ENCODE data around the gene WDR18. TPM values are rescaled to one million over a fixed set of nuclear protein-coding genes. Genes with fewer than 3 reads are reported as not detected.

The WDR18 gene
- total RNA-seq, 2 donors from 2014 or later, result 68.6 to 85.6 TPM

DNA sequence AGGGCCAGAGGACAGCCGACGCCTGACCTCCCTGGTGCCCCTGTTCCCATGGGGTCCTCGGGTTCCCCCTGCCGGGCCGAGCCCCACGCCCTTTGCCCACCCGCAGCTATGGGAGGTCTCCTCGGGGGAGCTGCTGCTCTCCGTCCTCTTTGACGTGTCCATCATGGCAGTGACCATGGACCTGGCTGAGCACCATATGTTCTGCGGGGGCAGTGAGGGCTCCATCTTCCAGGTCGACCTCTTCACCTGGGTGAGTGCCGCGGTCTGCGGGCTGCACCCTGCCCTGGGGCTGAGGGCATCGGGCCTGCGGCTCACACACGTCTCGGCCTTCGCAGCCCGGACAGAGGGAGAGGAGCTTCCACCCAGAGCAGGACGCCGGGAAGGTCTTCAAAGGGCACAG, 6.6 kb downstream of the WDR18 start:
- Histone ChIP-seq H3K9me3 (ENCODE audit: control insufficient read depth, low read length) (no peaks in the 10 kb centered on the region), H3K36me3 (ENCODE audit: control insufficient read depth, insufficient read depth, low read length) (peaks cover 34% of the 10 kb centered on the region), H3K4me3 (ENCODE audit: low read length) (no peak overlapping the region), H3K27me3 (ENCODE audit: control insufficient read depth, insufficient read depth, low read length, poor library complexity, severe bottlenecking) (no peaks in the 10 kb centered on the region), H3K9ac (ENCODE audit: extremely low read depth, low read length, poor library complexity, severe bottlenecking) (no peak overlapping the region), H3K27ac (ENCODE audit: low read depth, low read length) (no peak overlapping the region), H3K4me1 (ENCODE audit: control insufficient read depth, insufficient read depth, low read length) (no peaks in the 10 kb centered on the region)
- peaks cover 26% of the 10 kb centered on the region for H3K36me3 Mint-ChIP-seq (ENCODE audit: low read depth)
- H3K27ac Mint-ChIP-seq, result no peak overlapping the region
- TF ChIP-seq, protein P1, sequence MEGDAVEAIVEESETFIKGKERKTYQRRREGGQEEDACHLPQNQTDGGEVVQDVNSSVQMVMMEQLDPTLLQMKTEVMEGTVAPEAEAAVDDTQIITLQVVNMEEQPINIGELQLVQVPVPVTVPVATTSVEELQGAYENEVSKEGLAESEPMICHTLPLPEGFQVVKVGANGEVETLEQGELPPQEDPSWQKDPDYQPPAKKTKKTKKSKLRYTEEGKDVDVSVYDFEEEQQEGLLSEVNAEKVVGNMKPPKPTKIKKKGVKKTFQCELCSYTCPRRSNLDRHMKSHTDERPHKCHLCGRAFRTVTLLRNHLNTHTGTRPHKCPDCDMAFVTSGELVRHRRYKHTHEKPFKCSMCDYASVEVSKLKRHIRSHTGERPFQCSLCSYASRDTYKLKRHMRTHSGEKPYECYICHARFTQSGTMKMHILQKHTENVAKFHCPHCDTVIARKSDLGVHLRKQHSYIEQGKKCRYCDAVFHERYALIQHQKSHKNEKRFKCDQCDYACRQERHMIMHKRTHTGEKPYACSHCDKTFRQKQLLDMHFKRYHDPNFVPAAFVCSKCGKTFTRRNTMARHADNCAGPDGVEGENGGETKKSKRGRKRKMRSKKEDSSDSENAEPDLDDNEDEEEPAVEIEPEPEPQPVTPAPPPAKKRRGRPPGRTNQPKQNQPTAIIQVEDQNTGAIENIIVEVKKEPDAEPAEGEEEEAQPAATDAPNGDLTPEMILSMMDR (conservative IDR thresholded peaks at IDR 0.05), result no peak
- no peaks in the 10 kb centered on the region for H3K4me1 Mint-ChIP-seq
- DNase-seq, result no peak
- WGBS, 2 experiments (ENCODE audit: insufficient coverage in 1 of 2, insufficient read length in 1 of 2), result 91 to 98% methylated on average over 17 to 23 of the region's 23 CpGs
- peaks cover 2% of the 10 kb centered on the region for H3K27me3 Mint-ChIP-seq (ENCODE audit: insufficient read depth)
- H3K4me3 Mint-ChIP-seq, result no peak overlapping the region
- no peaks in the 10 kb centered on the region for H3K9me3 Mint-ChIP-seq

DNA sequence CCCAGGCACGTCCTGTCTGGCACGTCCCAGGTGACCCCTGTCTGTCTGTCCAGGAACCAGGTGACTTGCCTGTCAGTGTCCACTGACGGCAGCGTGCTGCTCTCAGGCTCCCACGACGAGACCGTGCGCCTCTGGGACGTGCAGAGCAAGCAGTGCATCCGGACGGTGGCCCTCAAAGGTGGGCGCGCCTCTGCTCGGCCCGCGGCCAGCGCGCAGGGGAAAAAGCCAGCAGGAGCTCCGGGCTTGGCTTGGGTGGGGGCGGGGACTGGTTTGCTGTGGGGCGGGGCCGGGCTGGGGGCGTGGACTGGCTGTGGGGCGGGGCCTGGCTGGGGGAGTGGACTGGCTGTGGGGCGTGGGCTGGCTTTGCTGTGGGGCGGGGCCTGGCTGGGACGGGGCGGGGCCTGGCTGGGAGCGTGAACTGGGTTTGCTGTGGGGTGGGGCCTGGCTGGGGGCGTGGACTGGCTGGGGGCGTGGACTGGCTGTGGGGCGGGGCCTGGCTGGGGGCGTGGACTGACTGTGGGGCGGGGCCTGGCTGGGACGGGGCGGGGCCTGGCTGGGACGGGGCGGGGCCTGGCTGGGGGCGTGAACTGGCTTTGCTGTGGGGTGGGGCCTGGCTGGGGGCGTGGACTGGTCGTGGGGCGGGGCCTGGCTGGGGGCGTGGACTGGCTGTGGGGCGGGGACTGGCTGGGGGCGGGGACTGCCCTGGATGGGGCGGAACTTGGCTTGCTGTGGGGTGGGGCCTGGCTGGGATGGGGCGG, 7.2 kb downstream of the WDR18 start:
- H3K9ac ChIP-seq (ENCODE audit: extremely low read depth, low read length, poor library complexity, severe bottlenecking), result no peak overlapping the region
- H3K9me3 ChIP-seq (ENCODE audit: control insufficient read depth, low read length), result no peaks in the 10 kb centered on the region
- peak; percentile 97 for DNase-seq
- H3K9me3 Mint-ChIP-seq, result no peaks in the 10 kb centered on the region
- peaks cover 4% of the 10 kb centered on the region for H3K27me3 ChIP-seq (ENCODE audit: control insufficient read depth, insufficient read depth, low read length, poor library complexity, severe bottlenecking)
- H3K4me3 Mint-ChIP-seq, result no peak overlapping the region
- TF ChIP-seq, protein P1 (conservative IDR thresholded peaks at IDR 0.05), result no peak
- no peaks in the 10 kb centered on the region for H3K4me1 ChIP-seq (ENCODE audit: control insufficient read depth, insufficient read depth, low read length)
- H3K27ac Mint-ChIP-seq, result no peak overlapping the region
- peaks cover 33% of the 10 kb centered on the region for H3K36me3 ChIP-seq (ENCODE audit: control insufficient read depth, insufficient read depth, low read length)
- H3K36me3 Mint-ChIP-seq (ENCODE audit: low read depth), result peaks cover 25% of the 10 kb centered on the region
- no peak overlapping the region for H3K4me3 ChIP-seq (ENCODE audit: low read length)
- peaks cover under 1% of the 10 kb centered on the region for H3K4me1 Mint-ChIP-seq
- peaks cover 6% of the 10 kb centered on the region for H3K27me3 Mint-ChIP-seq (ENCODE audit: insufficient read depth)
- WGBS, 2 experiments (ENCODE audit: insufficient coverage in 1 of 2, insufficient read length in 1 of 2), result 86% methylated on average over 14 to 34 of the region's 47 CpGs
- no peak overlapping the region for H3K27ac ChIP-seq (ENCODE audit: low read depth, low read length)

DNA sequence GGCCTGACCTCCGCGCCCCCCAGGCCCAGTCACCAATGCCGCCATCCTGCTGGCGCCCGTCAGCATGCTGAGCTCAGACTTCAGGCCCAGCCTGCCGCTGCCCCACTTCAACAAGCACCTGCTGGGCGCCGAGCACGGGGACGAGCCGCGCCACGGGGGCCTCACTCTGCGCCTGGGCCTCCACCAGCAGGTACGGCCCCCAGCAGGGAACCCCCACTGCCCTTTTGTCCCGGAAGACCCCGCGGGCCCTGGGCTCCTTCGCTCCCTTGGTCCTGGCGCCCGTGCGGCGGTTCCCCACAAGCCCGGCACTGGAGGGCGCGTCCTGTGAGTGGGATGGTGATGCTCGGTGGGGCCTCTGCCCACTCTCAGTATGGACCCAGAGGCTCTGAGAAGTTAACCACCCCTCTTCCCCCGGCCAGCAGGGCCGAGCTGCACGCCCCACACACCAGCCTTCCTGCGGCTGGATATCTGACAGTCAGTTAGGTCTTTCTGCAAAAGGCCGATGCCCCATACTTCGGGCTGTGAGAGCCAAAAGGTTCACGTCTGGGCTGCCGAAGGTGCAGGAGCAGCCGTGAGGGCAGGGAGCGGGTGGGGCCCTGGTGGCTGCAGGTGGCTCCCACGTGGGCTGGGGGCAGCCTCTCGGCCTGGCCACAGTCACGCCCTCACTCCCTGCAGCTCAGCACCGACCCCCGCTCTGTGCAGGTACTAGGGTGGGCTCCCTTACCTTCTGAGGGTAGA, 8.0 kb downstream of the WDR18 start:
- Histone ChIP-seq H3K27ac (ENCODE audit: low read depth, low read length) (no peak overlapping the region), H3K27me3 (ENCODE audit: control insufficient read depth, insufficient read depth, low read length, poor library complexity, severe bottlenecking) (peaks cover 9% of the 10 kb centered on the region), H3K9me3 (ENCODE audit: control insufficient read depth, low read length) (no peaks in the 10 kb centered on the region), H3K36me3 (ENCODE audit: control insufficient read depth, insufficient read depth, low read length) (peaks cover 27% of the 10 kb centered on the region), H3K4me1 (ENCODE audit: control insufficient read depth, insufficient read depth, low read length) (no peaks in the 10 kb centered on the region), H3K4me3 (ENCODE audit: low read length) (no peak overlapping the region), H3K9ac (ENCODE audit: extremely low read depth, low read length, poor library complexity, severe bottlenecking) (no peak overlapping the region)
- 95 to 96% methylated on average over 26 to 40 of the region's 42 CpGs for WGBS, 2 experiments (ENCODE audit: insufficient coverage in 1 of 2, insufficient read length in 1 of 2)
- TF ChIP-seq, protein P1 (conservative IDR thresholded peaks at IDR 0.05), result no peak
- H3K4me1 Mint-ChIP-seq, result peaks cover 4% of the 10 kb centered on the region
- no peaks in the 10 kb centered on the region for H3K9me3 Mint-ChIP-seq
- H3K27me3 Mint-ChIP-seq (ENCODE audit: insufficient read depth), result peaks cover 13% of the 10 kb centered on the region
- H3K36me3 Mint-ChIP-seq (ENCODE audit: low read depth), result peaks cover 19% of the 10 kb centered on the region
- H3K4me3 Mint-ChIP-seq, result no peak overlapping the region
- DNase-seq, result no peak
- no peak overlapping the region for H3K27ac Mint-ChIP-seq

Measured in endodermal cell (in vitro differentiated cells).